DOHH2 (cell line): Measurements from ENCODE around the gene UFSP1.
"Not testable (repeated sequence)": the region's sequence is repeated elsewhere in the genome, so short reads cannot be mapped to it uniquely, and the experiment has no call there.

ENCODE experiments used
- EZH2phosphoT487 ChIP-seq: fragments of 200-600 bp; sonication (generic); IDR thresholded peaks from 2 replicates; pipeline ENCODE4 v1.6.1; 2017; ENCODE audit warnings: borderline replicate concordance, mild to moderate bottlenecking, antibody characterized with exemption, low read length, moderate library complexity, mixed read lengths
- TF ChIP-seq, protein P1 (sequence below): fragments of 200-600 bp; sonication (generic); IDR thresholded peaks from one replicate; pipeline ENCODE4 v1.5.1; 2014; ENCODE audit warnings: antibody characterized with exemption, mild to moderate bottlenecking, low read depth, low read length; ENCODE audit not compliant: poor library complexity, severe bottlenecking

DNA sequence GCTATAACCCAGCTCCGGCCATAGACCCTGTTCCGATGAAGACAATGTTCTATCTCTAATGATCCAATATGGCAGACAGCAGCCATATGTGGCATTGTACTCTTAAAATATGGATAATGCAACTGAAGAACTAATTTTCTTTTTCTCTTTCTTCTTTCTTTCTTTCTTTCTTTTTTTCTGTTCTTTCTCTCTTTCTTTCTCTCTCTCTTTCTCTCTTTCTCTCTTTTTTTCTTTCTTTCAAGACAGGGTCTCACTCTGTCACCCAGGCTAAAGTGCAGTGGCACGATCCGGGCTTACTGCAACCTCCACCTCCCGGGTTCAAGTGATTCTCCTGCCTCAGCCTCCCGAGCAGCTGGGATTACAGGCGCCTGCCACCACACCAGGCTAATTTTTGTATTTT is 46.7 kb upstream of the UFSP1 start:
- TF ChIP-seq, protein P1, sequence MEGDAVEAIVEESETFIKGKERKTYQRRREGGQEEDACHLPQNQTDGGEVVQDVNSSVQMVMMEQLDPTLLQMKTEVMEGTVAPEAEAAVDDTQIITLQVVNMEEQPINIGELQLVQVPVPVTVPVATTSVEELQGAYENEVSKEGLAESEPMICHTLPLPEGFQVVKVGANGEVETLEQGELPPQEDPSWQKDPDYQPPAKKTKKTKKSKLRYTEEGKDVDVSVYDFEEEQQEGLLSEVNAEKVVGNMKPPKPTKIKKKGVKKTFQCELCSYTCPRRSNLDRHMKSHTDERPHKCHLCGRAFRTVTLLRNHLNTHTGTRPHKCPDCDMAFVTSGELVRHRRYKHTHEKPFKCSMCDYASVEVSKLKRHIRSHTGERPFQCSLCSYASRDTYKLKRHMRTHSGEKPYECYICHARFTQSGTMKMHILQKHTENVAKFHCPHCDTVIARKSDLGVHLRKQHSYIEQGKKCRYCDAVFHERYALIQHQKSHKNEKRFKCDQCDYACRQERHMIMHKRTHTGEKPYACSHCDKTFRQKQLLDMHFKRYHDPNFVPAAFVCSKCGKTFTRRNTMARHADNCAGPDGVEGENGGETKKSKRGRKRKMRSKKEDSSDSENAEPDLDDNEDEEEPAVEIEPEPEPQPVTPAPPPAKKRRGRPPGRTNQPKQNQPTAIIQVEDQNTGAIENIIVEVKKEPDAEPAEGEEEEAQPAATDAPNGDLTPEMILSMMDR: not testable (repeated sequence)
- TF ChIP-seq EZH2phosphoT487: not testable (repeated sequence)
